Left lobe of liver (tissue), 2 donors: Measurements from ENCODE around the gene UBE2M. TPM values are rescaled to one million over a fixed set of nuclear protein-coding genes. Genes with fewer than 3 reads are reported as not detected.

Source experiments
- ATAC-seq: fragments of 200-7000 bp; cut with Tn5 transposase; one replicate; pipeline ENCODE4 v1.9.1; 2020; ENCODE audit warnings: mild to moderate bottlenecking, moderate library complexity
- DNase-seq: peaks from one replicate; pipeline ENCODE4 v3.0.0-alpha.2; 2020; ENCODE audit warnings: low spot score
- total RNA-seq: library from RNA; stranded (reverse); gene quantifications from one replicate; pipeline ENCODE4 v1.2.1, GENCODE V29; 2021
- donor health status: DM: no; HTN: no; CAD: no; lungs with moderate emphysema.
- donor health status: DM: no; HTN: yes; CAD: no.

UBE2M gene
- total RNA-seq, 1 donor from 2014 or later: 20.5 TPM

DNA sequence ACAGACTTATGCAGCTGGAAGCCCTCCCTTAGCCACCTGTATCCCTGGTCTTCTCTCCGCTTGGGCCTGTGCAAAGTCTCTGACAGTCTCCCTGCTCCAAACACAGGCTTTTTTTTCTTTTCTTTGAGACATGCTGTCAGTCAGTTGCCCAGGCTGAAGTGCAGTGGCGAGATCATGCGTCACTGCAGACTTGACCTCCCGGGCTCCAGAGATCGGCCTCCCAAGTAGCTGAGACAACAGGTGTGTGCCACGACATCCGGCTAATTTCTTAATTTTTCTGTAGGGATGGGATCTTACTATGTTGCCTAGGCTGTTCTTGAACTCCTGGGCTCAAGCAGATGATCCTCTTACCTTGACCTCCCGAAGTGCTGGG, 13.2 kb upstream of the UBE2M start:
- no peak for ATAC-seq
- DNase-seq: peak; percentile 43

DNA sequence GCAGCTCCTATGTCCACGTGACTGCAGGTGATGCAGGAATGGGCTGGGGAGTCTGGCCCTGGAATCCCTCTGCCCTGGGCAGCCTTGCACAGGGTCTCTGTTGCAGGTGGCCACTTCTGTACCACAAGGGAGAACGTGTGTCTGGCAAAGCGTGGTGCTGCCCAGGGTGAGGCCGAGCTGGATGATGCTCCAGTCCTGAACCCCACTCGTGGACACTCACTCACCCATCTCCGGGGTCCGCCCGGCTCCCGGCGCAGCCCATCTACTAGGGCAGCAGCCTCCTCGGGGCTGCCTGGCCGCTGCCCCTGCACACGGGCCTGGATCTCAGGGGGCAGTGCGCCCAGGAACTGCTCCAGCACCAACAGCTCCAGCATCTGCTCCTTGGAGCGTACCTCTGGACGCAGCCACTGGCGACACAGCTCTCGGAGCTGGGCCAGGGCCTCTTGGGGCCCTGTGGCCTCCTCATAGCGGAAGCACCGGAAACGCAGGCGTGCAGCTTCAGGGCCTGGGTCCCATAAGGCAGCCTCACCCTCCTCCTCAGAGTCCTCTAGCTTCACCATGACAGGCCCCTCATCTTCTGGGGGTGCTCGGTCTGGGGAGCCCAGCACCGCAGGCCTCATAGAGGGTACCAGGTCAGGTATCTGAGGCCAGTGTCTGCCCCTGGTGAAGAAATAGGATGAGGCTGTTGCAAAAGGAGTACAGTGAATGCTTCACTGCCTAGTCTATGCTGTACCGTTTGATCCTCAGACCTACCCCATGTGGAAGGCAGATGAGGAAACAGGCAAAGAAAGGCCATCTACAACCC, 12.6 kb upstream of the UBE2M start:
- peak; percentile 49 for DNase-seq
- ATAC-seq: no peak

DNA sequence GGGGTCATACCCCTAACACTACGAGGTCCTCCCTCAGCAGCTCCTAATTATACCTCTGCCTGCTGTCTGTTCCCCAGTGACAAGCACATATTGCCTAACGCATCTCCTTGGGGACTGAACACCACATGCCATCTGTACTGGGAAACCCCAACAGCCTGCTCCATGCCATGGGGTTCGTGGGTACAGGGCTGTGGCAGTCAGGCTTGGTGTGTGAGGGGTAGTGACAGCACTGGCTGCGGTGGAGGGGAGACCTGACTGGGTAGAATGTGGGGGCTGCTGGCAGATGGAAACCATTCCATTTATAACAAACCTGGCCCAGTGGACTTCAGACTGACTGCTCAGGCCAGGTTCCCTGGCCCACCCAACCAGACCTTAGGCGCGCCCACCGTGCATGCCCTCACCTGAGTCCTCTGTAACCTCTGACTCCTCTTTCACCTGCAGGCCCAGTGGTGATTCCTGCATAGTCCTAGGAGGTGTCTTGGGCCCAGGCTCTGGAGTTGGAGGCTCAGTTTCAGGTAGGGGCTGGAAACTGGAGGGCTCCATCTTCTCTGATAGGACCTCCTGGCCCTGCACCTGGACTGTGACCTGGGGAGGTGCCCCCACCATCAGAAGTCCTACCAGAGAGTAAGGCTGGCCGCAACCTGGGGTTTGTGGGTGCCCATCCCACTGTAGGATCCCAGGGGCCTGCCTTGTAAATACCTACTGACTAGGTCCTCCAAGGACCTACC, 11.7 kb upstream of the UBE2M start:
- DNase-seq (no peak), ATAC-seq (no peak)

DNA sequence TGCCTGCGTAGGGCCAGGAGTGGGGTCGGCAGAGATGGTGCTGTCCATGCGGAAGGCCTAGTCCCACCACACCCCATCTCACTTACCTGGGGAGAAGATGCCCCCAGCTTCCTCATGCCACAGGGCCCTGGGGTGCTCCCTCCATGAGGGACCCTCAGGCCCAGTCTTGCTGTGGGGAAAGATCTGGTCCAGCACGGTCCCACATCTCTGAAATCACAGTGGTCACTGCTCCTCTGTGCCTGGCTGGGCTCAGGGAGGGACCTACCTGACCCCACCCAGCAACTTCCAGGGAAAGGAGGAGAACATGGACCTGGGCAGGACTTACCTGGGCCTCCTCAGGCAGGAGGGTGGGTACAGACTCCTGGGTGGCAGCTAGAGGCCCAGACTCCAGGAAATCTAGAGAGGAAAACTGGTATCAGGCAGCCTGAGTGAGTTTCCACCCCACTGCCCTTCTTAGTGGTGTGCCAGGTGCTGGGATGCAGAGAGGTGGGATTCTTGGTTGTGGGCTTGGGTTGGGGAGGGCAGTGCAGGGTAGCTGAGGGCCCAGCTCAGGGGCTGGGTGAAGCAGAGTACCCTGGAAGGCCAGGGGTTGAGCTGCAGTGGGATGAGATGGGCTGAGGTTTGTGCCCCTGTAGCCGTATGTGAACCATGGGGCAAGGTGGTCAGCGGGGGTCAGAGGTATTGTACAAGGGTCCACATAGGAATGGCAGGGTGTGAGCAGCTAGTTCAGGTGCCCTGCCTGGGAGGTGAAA, 11.0 kb upstream of the UBE2M start:
- ATAC-seq: no peak
- DNase-seq: no peak

DNA sequence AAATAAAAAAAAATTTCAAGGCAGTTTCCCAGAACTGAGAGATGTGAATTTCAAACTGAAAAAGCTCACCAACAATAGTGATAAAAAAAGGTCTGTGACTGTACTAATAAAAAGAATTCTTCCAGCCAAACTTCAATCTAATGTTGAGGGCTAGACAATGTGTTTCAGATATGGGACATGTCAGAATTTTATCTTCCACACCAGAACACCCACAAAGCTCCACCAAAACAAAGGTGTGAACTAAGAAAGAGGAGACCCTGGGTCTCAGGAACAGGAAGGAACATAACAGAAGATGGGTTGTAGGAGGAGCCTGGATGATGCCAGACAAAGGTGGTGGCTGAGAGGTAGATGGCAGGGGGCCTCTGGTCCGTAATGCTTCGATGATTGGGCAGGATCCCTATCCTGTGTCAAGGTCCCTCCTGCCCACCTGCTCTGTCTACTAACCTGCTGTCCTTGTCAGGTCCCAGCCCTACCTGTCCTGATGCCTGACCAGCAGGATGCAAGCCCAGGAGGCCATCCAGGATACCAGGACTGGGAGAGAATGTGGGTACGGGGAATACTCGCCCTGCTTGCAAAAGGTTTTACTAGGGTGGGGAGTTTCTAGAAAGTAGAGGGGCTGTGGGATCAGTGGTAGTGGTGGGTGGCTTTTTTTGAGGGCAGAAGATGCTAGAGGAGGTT, 10.2 kb upstream of the UBE2M start:
- ATAC-seq: no peak
- no peak for DNase-seq

DNA sequence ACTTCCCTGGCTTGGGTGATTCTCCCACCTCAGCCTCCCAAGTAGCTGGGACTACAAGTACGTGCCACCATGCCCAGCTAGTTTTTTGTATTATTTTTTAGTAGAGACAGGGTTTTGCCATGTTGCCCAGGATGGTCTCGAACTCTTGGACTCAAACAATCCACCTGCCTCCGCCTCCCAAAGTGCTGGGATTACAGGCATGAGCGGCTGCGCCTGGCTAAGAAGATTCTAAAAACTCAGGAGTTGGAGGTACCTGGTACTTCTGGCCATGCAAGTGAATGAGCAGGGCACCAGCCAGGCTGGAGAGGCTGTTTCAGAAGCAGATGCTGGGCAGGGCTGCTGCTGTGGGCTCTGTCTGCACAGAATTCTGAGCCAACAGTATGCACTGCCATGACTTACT, 8.6 kb upstream of the UBE2M start:
- no peak for DNase-seq

DNA sequence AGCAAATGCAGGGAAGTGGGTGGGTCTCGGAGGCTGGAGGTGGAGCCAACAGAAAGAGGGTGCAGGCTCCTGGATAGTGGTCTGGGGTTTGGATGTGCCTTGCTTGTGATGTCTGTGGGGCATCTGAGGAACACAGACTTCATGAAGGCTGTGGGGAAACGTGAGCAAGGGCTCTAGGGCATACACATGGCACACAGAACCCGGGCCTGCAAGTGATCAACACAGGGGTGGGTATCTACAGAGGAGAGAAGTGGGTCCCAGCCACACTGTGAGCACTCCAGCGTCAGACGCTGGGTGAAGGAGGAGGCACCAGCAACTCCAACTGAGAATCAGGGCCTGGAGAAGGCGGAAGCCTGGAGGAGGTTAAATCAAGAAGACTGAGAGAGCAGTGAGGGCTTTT, 5.4 kb upstream of the UBE2M start:
- ATAC-seq (no peak), DNase-seq (no peak)

More for the DNA sequence above, 8.6 kb upstream of the UBE2M start:
- ATAC-seq: no peak

DNA sequence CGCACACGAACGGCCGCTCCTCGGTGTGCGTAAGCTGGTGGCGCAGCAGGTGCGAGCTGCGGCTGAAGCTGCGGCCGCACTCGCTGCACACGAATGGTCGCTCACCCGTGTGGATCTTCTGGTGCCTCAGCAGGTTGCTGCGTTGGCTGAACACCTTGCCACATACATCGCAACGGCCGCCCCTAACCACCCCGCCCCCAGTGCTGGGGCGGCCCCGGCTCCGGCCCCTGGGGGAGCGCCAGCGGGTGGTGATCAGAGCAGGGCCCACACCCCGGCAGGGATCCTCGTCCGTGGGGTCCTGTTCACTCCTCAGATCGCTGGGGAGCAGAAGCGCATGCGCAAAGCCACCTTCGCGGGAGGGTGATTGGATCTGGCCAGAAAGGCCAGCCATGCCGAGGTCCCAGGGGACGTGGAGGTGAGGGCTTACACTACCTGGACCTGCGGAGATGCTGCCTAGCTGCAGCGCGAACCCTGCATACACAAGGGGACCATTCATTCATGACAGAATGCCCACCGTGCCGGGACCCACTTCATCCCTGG, 4.7 kb upstream of the UBE2M start:
- ATAC-seq (no peak), DNase-seq (peak; percentile 62)

DNA sequence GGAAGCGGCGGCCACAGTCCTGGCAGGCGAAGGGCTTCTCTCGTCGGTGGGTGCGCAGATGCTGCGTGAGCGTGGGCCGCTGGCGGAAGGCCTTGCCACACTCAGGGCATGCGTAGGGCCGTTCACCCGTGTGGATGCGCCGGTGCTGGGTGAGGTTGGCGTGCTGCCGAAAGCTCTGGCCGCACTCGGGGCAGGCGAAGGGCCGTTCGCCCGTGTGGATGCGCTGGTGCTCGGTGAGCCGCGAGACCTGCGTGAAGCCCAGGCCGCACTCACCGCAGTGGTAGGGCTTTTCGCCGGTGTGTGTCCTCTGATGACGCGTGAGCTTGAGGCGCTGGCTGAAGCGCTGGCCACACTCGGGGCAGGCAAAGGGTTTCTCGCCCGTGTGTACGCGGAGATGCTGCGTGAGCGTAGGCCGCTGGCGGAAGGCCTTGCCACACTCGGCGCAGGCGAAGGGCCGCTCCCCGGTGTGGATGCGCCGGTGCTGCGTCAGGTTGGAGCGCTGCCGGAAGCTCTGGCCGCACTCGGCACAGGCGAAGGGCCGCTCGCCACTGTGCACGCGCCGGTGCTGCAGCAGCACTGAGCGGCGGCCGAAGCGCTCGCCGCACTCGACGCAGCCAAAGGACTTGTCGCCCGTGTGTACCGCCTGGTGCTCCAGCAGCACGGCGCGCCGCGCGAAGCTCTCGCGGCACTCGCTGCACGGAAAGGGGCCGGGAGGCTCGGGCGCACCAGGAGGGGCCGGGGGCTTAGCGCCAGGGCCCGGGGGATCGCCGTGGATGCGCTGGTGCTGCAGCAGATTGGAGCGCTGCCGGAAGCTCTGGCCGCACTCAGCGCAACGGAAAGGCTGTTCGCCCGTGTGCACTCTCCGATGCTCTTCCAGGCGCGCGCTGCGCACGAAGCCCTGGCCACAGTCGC, 4.0 kb upstream of the UBE2M start:
- ATAC-seq (peak; percentile 10), DNase-seq (peak; percentile 62)

DNA sequence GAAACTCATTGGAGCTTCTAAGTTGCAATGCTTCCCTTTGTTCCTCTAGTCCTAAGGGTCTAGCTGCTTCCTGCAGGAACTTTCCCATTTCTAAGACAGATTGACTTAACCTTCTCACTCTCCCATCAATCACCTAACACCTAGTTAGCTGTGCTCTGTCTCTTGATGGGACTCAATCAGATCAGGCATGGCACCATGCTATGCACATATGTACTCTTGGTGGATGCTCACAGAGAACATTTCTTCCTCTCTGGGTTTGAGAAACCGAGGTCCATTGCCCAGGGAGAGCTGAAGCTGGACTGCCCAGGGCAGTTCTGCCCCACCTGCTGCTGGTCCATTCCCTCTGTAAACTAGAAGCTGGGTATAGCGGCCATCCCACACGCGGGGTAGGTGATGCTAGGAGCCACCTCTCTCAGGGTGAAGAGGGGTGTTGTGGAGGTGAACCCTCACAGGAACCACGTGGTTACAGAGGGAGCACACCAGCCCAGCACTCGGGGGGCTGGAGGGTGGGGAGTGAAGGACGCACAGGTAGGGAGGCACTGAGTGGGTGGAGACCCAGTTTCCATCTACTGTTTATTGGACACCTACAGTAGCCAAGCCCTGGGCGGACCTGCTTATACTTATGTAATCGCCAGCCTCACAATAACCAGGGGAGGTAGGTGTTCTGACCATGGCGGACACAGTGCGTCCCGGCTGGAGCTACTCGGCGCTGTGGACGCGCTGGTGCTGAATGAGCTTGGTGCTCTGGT, 3.1 kb upstream of the UBE2M start:
- DNase-seq (no peak), ATAC-seq (no peak)

DNA sequence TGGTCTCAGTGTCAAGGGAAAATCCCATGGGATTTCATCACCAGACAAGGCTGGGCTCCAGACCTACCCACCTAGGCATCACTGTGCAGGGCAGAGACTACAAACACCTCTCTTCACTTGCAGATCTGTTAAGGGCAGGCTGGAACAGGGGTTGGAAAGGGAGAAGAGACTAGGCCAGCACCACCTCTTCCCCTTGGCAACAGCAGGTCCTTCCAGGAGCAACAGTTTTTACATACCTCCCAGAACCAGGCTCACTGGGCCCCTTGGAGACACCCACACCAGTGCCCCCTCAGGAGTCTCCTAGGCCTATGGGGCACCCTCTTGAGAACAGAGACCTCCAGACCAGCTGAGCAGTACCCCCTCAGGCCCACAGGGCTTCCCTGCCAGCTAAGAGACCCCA, 2.5 kb upstream of the UBE2M start:
- ATAC-seq: no peak

DNA sequence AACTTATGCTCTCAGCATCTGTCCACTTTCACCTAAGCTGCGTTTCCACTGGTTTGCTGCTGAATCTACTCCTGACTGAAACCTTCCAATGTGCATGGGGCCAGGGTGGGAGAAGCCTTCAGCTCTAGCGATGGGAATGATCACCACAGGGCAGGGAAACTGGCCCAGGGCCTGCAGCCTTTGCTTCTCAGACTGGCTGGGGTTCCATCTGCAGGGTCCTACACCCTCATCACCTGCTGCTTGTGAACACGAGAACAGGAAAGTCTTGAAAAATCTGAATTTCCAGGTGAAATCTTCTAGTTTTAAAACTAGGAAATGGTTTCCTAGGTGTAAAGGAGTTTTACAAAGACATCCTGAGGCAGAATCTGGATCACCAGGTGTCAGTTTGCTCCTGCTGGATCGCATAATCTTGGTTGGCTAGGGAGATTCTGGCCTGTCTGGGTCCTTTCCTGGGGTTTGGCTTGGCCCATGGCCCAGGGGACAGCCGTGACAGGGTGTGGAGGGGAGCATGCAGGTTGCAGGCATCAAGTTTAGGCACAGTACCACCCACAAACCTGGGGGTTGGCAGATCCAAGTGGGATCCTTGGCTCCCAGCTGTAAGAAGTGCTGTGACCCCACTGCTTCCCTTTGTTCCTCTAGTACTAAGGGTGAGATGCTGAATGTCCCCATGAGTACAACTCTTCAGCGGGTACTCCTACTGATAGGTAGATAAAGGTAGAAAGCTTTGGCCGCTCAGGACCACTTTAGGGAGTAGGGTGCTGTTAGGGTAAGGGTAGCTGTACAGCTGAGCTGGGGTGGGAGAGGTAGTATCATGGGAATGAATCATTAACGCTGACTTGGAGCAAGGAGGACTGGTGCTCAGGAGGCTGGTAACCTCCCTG, 1.8 kb upstream of the UBE2M start:
- DNase-seq: peak; percentile 54
- ATAC-seq: no peak

More for the DNA sequence above, 2.5 kb upstream of the UBE2M start:
- DNase-seq: no peak

DNA sequence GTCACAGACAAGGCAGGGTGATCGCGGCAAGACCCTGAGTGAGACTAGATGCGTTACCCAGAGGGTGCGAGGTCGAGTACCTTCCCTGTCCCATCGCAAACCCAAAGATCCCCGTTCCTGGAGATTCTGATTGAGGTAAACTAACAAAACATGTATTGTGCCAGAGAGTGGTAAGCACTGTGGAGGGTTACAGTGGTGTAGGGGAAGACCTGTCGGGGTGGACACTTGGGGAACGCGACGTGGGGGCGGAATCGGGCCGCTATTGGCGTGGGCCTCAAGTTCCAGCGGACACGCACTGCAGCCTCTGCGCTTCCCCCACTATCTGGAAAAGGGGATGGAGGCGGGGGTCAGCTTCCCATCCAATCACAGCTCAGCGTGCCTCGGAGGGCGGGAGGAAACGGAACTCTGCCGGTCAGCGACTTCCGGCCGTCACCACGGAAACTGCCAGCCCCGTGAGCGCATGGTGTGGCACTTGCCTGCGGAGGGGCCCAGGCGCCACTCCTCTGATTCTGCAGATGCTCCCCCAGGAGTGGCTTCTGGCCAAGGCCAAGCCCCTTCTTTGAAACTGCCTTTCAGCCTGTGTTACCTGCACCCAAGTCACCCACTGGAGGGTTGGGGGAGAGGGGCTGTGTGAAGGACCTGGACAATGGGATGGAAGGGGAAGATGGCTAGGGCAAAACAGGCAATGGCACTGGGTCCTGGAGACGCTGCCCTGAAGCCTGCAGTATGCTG, 1.0 kb upstream of the UBE2M start:
- DNase-seq (peak; percentile 92), ATAC-seq (peak; percentile 65)

DNA sequence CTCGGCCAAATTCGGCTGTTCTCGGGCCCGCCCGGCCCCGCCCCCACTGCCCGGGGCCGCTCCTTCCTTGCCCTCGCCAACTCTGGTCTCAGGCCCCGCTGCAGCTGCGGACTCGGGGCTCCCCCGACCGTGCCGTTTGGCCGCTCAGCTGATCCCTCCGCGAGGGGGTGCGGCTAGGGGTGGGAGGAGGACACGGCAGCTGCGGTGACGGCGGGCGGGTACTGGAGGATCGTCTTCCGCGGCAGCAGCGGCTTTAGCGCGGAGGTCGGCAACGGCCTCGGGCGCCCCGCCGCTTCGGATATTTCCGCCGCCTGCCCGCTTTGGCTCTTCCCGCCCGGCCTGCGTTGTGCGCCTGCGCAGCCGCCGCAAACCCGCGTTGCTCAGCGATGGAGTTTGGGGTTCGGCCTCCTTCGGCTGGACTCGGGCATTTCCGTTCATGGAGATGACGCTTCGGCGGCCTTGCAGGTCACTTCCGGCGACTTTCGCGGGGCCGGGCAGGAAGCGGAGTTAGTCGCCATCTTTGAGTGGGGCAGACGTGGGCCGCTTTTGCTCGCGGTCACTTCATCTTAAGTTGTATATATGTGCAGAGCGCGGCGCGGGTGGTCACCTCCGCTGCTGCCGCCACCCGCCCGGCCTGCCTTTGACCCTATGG, 338 bp upstream of the UBE2M start:
- DNase-seq (peak; percentile 99), ATAC-seq (peak; percentile 74)

DNA sequence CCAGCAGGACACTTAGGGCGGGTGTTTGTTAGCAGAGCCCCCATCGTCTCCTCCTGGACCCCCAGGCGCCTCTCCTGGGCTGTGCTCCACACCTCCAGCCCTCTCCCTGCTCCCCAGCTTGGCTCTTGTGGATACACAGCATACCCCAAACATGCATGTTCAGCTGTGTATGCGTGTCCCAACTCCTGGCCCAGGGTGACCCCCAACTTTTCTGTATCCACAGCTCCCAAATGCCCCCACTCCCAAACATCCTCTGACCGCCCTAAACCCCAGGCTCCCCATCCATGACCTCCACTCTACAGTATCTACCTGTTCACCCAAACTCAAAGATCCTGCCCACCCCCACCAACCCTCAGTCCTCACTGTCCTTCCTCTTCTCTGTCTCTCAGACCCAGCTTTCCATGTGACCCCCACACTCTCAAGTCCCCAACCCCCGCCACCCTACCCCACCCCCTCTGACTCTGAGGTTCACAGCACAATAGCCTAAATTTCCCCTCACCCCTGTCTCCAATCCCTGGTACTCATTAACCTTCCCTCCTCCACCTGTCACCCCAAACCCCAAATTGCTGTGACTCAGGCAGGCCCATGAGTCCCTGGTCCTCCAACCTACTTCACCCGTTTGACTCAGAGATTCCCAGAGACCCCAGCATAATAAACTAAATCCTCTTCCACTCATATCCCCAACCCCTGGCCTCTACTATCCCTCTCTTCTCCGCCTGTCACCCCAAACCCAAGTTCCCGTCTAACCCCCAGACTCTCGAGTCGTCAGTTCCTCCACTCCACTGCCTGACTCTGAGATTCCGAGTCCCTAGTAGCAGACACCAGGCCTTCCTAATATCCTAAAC, 968 bp downstream of the UBE2M start:
- no peak for ATAC-seq

More for the DNA sequence above, 968 bp downstream of the UBE2M start:
- DNase-seq: peak; percentile 51
